Kidney epithelial cell (primary cell): ENCODE results near the gene SFI1. TPM values are rescaled to one million over a fixed set of nuclear protein-coding genes. Genes with fewer than 3 reads are reported as not detected.
"Not testable (repeated sequence)": the region's sequence is repeated elsewhere in the genome, so short reads cannot be mapped to it uniquely, and the experiment has no call there.

ENCODE experiments used
- DNase-seq: peaks from one replicate; pipeline ENCODE4 v3.0.0-alpha.2; 2010; ENCODE audit warnings: low read depth
- H3K27me3 ChIP-seq: 2 replicates; pipeline ENCODE4 v1.6.0; 2011; ENCODE audit warnings: low read length; ENCODE audit not compliant: control insufficient read depth, insufficient read depth
- H3K36me3 ChIP-seq: 2 replicates; pipeline ENCODE4 v1.5.1; 2011; ENCODE audit warnings: low read length; ENCODE audit not compliant: control insufficient read depth, insufficient read depth
- H3K4me3 ChIP-seq: 2 replicates; pipeline ENCODE4 v1.5.1; 2011; ENCODE audit warnings: low read depth, mild to moderate bottlenecking, control low read depth, low read length
- total RNA-seq: library from RNA; depleted of rRNA; stranded (reverse); fragments of >200 nt; gene quantifications from 2 replicates; pipeline ENCODE4 v1.2.3, GENCODE V29; 2015
- TF ChIP-seq, protein P1 (sequence below): IDR thresholded peaks from 2 replicates; pipeline ENCODE4 v1.5.1; 2011; ENCODE audit warnings: mild to moderate bottlenecking, moderate library complexity, low read length, control low read depth, inconsistent platforms; ENCODE audit not compliant: insufficient read depth, poor library complexity, severe bottlenecking

SFI1 gene
- total RNA-seq, 1 donor from 2014 or later, result 13.2 TPM

DNA sequence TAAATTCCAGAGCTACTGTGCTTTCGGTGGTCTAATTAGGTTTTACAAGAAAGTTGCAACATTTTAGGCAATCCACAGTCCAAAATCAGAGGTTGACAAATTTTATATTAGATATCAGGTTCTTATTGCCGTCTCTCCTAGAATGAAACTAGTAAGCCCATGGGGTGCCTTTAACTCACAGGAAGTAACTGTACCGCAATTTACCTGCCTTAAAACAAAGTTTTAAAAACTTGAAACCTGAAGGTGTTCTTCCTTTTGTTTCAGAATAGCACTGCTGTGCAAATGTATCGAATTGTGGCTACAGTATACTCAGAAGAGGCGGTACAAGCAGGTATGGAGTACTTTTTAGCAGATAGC, 88.4 kb downstream of the SFI1 start:
- no peak for DNase-seq
- Histone ChIP-seq H3K36me3 (no peaks in the 10 kb centered on the region), H3K4me3 (no peak overlapping the region), H3K27me3 (no peaks in the 10 kb centered on the region)
- TF ChIP-seq, protein P1, sequence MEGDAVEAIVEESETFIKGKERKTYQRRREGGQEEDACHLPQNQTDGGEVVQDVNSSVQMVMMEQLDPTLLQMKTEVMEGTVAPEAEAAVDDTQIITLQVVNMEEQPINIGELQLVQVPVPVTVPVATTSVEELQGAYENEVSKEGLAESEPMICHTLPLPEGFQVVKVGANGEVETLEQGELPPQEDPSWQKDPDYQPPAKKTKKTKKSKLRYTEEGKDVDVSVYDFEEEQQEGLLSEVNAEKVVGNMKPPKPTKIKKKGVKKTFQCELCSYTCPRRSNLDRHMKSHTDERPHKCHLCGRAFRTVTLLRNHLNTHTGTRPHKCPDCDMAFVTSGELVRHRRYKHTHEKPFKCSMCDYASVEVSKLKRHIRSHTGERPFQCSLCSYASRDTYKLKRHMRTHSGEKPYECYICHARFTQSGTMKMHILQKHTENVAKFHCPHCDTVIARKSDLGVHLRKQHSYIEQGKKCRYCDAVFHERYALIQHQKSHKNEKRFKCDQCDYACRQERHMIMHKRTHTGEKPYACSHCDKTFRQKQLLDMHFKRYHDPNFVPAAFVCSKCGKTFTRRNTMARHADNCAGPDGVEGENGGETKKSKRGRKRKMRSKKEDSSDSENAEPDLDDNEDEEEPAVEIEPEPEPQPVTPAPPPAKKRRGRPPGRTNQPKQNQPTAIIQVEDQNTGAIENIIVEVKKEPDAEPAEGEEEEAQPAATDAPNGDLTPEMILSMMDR, result no peak

GRCh38 chr22:31585161-31585859, 89.0 kb downstream of the SFI1 start:
- H3K4me3 ChIP-seq, result no peak overlapping the region
- H3K27me3 ChIP-seq, result no peaks in the 10 kb centered on the region
- no peak for DNase-seq
- TF ChIP-seq, protein P1, result no peak
- no peaks in the 10 kb centered on the region for H3K36me3 ChIP-seq

DNA sequence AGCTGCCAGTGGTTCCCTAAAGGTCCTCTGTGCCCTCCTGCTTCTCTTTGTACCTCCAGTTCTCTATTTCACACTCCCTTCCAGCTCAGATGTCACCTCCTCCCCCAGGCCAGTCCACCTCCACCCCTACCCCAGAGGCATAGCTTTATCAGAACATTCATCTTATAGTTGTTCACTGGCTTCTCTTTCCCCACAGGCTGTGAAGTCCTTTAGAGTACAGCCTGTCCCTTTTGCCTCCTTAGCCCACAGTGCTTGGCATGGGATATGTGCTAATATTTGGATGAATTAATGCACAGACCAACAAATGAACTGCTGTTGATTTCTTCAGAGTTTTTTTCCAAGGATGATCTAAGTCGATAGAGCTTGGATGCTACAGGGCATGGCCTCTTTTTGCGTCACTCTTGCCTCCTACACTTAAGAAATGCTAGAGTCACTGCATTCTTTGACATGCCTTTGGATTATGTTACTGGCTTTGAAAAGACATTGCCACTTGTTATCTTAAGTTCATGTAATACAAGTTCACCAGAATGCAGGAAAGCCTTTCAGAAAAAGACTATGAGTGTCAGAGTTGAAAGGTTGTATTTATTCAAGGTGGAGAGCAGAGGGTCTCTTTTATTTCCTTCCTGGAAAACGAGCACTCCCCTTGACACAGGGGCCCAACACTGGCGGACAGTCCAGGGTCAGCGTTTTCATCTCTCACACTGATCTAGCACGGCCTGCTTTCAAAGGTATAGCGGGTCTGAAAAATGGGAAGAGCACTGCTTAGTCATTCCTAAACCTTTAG, 90.0 kb downstream of the SFI1 start:
- H3K4me3 ChIP-seq, result no peak overlapping the region
- DNase-seq, result no peak
- H3K27me3 ChIP-seq, result no peaks in the 10 kb centered on the region
- H3K36me3 ChIP-seq, result no peaks in the 10 kb centered on the region
- TF ChIP-seq, protein P1, result no peak

GRCh38 chr22:31588970-31589675, 92.8 kb downstream of the SFI1 start:
- H3K4me3 ChIP-seq, result no peak overlapping the region
- TF ChIP-seq, protein P1, result no peak
- no peaks in the 10 kb centered on the region for H3K27me3 ChIP-seq
- no peak for DNase-seq
- no peaks in the 10 kb centered on the region for H3K36me3 ChIP-seq

- not testable (repeated sequence) for H3K4me3 ChIP-seq, H3K36me3 ChIP-seq, DNase-seq, H3K27me3 ChIP-seq
These were observed 93.8 kb downstream of the SFI1 start for GRCh38 chr22:31590161-31590560.

- no peak for DNase-seq
- TF ChIP-seq, protein P1, result no peak
- no peak overlapping the region for H3K4me3 ChIP-seq
- H3K27me3 ChIP-seq, result no peaks in the 10 kb centered on the region
- H3K36me3 ChIP-seq, result no peaks in the 10 kb centered on the region
These were observed 98.9 kb downstream of the SFI1 start for GRCh38 chr22:31595271-31595670.
